Uterus (tissue), 4 donors: Measurements from ENCODE around the gene ALDH4A1. TPM values are rescaled to one million over a fixed set of nuclear protein-coding genes. Genes with fewer than 3 reads are reported as not detected.

ENCODE experiments used
- DNase-seq, 2 donors: peaks; one replicate each; pipeline ENCODE4 v3.0.0-alpha.2; 2019 to 2020
- H3K27ac ChIP-seq, 2 donors: fragments of 200-600 bp; sonication (generic); 1 replicate in 1 of 2; 2 replicates in 1 of 2; pipeline ENCODE4 v1.5.1; 2016 to 2018
- H3K27me3 ChIP-seq, 2 donors: fragments of 200-600 bp; sonication (generic); one replicate each; pipeline ENCODE4 v1.5.1; 2018 to 2019; ENCODE audit warnings: control low read depth in 1 of 2
- H3K36me3 ChIP-seq, 2 donors: fragments of 200-600 bp; sonication (generic); one replicate each; pipeline ENCODE4 v1.5.1; 2019; ENCODE audit warnings: control low read depth in 1 of 2
- H3K4me1 ChIP-seq, 2 donors: fragments of 200-600 bp; sonication (generic); one replicate each; pipeline ENCODE4 v1.5.1; 2018 to 2019; ENCODE audit warnings: control low read depth in 1 of 2
- H3K4me3 ChIP-seq, 2 donors: fragments of 200-600 bp; sonication (generic); 1 replicate in 1 of 2; 2 replicates in 1 of 2; pipeline ENCODE4 v1.5.1; 2018 to 2019; ENCODE audit warnings: mild to moderate bottlenecking in 1 of 2
- H3K9me3 ChIP-seq, 2 donors: fragments of 200-600 bp; sonication (generic); one replicate each; pipeline ENCODE4 v1.5.1; 2019; ENCODE audit warnings: control low read depth in 1 of 2
- POLR2A ChIP-seq, 2 donors: fragments of 450-650 bp; IDR thresholded peaks; one replicate each; pipeline ENCODE4 v1.6.1; 2016; ENCODE audit warnings: antibody characterized with exemption in 2 of 2, mild to moderate bottlenecking in 1 of 2, moderate library complexity in 1 of 2
- intact Hi-C: fragments of 100-400 bp; cut with DNase I; formaldehyde crosslinking; loops from one replicate; pipeline ENCODE4 v1.15.1; 2023; ENCODE audit warnings: low total_unique reads
- total RNA-seq, 4 donors: library from RNA; depleted of rRNA in 3 of 4; stranded (reverse); fragments of >200 nt in 3 of 4; gene quantifications; one replicate each; pipeline versions ENCODE4 v1.1.0 to v1.2.4, GENCODE V29; 2014 to 2023
- TF ChIP-seq, protein P1 (sequence below), 4 experiments: fragments of 200-600 bp in 2 of 4; fragments of 450-650 bp in 2 of 4; sonication (generic) in 2 of 4; IDR thresholded peaks; one replicate each; pipeline ENCODE4 v1.5.1; 2016 to 2019; ENCODE audit warnings: antibody characterized with exemption in 4 of 4, mild to moderate bottlenecking in 2 of 4, moderate library complexity in 1 of 4
- donor health status: DM: yes; HTN: yes; CAD: no.

The ALDH4A1 gene
- total RNA-seq, 4 donors from 2014 or later = 2.6 to 18.5 (median 10.3) TPM

DNA sequence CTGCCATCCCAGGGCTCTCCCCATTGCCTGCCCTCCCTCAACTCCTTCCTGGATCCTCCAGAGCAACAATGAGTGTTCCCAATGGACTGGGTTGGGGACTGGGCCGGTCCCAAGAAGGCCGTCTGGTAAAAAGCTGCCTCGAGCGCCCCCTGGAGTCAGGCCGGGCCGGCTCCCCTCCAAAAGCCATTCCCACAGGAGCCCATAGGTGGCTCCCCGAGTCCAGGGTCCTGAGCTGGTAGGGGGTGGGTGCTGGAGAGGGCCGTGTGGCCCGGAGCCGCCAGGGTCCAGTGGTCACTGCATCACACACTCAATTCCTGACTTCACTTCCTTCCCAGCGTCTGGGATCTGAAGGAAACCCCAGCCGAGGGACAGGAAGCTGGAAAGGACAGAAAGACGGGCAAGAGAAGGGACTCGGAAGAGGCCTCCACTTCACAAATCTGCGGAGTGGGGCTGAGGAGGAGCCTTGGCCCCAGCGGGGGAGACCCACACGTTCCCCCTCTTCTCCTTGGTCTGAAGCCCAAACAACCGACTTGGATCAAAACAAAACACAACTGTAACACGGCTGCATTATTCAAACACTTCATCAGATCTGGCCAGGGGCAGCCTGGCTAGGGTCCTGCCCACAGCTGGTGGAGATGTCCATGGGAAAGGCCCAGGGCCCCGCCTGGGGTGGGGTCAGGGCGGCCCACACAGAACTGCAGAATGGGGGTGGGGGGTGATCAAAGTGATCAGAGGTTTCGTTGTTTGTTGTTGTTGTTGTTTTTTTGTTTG lies 10.9 kb upstream of the ALDH4A1 start:
- Histone ChIP-seq H3K4me3 (no peak overlapping the region), H3K4me1 (no peaks in the 10 kb centered on the region), H3K27ac (peak overlapping the region; percentile 57 to 79), H3K9me3 (no peaks in the 10 kb centered on the region), H3K27me3 (no peaks in the 10 kb centered on the region), H3K36me3 (no peaks in the 10 kb centered on the region)
- no peak for TF ChIP-seq POLR2A (IDR thresholded peaks at IDR 0.05)
- TF ChIP-seq, protein P1, sequence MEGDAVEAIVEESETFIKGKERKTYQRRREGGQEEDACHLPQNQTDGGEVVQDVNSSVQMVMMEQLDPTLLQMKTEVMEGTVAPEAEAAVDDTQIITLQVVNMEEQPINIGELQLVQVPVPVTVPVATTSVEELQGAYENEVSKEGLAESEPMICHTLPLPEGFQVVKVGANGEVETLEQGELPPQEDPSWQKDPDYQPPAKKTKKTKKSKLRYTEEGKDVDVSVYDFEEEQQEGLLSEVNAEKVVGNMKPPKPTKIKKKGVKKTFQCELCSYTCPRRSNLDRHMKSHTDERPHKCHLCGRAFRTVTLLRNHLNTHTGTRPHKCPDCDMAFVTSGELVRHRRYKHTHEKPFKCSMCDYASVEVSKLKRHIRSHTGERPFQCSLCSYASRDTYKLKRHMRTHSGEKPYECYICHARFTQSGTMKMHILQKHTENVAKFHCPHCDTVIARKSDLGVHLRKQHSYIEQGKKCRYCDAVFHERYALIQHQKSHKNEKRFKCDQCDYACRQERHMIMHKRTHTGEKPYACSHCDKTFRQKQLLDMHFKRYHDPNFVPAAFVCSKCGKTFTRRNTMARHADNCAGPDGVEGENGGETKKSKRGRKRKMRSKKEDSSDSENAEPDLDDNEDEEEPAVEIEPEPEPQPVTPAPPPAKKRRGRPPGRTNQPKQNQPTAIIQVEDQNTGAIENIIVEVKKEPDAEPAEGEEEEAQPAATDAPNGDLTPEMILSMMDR (IDR thresholded peaks at IDR 0.05) = peak; percentile 91 to 98 (median 96)
- peak; percentile 84 to 85 for DNase-seq
- intact Hi-C loops = loop anchor here (5.0 to 10.0 kb wide), 2 partner anchors 34 to 162 kb away; no protein-coding TSS in a partner anchor

DNA sequence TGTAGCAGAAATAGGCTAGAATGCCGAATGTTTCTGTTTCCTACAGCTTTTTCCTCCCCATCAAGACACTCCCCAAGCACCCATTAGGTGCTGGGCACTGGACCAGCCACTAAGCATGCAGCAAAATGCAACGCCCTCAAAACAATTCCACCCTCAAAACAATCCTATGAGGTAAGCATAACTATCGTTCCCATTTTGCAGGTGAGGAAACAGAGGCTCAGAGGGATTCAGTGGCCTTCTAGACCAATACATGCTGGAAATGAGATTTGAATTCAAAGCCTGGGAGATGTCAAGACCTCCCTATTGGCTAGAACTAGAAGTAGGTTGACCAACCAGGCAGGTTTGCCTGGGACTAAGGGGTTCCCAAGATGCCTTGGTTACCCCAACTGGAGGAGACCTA lies 10.2 kb upstream of the ALDH4A1 start:
- H3K27ac ChIP-seq = peak overlapping the region in 1 of 2 donors; percentile 79
- TF ChIP-seq POLR2A (IDR thresholded peaks at IDR 0.05) = no peak
- TF ChIP-seq, protein P1 (IDR thresholded peaks at IDR 0.05) = no peak
- H3K9me3 ChIP-seq = no peaks in the 10 kb centered on the region
- intact Hi-C loops = loop anchor here (5.0 to 10.0 kb wide), 2 partner anchors 35 to 162 kb away; no protein-coding TSS in a partner anchor
- H3K4me1 ChIP-seq = no peaks in the 10 kb centered on the region
- DNase-seq = no peak
- H3K27me3 ChIP-seq = no peaks in the 10 kb centered on the region
- no peaks in the 10 kb centered on the region for H3K36me3 ChIP-seq
- H3K4me3 ChIP-seq = no peak overlapping the region

DNA sequence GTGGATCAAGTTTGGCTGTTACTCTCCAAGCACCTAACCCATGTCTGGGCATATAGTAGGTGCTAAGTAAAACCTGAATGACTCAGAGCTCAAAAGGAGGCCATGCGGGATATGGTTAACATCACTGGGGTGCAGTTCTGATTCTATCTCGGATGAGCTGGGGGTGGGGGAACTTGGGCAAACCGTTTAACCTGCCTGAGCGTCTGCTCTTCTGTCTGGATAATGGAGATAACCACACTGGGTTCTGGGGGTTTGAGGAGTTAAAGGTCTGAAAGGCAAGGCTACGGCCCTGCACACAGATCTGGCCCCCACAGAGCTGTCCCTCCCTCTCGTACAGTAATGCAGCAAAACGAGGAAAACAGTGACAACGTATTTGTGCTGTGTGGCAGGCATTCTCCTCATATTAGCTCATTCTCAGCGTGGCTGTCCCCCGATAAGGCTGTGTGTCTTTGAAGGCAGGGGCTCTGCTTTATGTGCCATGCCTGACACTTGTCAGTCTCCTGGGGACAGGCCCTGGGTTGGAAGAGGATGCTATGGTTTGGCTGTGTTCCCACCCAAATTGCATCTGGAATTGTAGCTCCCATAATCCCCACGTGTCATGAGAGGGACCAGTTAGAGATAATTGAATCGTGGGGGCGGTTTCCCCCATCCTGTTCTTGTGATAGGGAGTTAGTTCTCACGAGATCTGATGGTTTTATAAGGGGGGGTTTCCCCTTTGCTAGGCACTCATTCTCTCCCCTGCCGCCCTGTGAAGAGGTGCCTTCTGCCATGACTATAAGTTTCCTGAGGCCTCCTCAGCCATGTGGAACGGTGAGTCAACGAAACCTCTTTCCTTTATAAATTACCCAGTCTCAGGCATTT lies 6.8 kb upstream of the ALDH4A1 start:
- intact Hi-C loops = no loop called here
- no peaks in the 10 kb centered on the region for H3K36me3 ChIP-seq
- no peaks in the 10 kb centered on the region for H3K4me1 ChIP-seq
- H3K27ac ChIP-seq = no peak overlapping the region
- TF ChIP-seq, protein P1 (IDR thresholded peaks at IDR 0.05) = no peak
- TF ChIP-seq POLR2A (IDR thresholded peaks at IDR 0.05) = no peak
- no peak overlapping the region for H3K4me3 ChIP-seq
- no peaks in the 10 kb centered on the region for H3K27me3 ChIP-seq
- no peaks in the 10 kb centered on the region for H3K9me3 ChIP-seq
- DNase-seq = no peak

DNA sequence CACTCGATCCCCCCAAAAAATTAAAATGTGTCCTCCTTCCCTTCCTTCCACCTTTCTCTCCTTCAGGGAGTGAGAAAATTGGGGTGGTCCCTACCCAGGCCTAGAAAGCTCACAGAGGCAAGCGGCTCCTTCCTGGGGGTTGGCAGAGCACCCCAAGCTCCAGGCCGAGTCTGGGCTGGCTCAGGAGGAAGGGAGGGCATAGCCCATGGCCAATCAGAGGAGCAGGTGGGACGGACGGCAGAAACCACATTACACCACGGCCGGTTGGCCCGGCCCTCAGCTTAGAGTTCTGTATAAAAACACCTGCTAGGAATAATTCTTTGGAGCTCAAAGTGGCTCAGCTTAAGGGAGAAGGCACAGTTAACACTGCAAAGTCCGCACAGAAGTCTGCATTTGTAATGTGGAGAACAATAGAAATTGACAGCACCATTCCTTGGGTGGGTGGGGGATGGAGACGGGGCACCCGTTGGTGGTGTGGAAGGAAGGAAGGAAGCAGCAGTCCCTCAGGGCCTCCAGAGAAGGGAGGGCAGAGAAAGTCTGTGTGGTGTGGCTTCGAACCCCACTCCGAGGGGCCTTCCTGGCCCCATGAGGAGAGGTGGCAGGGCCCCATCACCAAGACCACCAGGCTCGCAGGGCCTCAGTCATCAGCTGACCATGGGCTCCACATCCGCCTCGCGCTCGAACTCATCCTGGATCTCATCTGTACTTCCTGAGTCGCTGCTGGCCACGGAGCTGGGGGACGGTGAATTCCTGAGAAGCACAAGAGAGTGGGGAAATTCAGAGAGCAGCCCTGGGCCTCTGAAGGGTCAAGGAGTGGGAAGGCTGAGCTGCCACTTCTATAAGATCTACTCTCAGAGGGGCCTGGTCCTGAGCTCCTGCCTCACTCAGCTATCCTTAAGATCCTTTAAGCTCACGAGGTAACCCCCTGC lies 5.8 kb upstream of the ALDH4A1 start:
- Histone ChIP-seq H3K4me3 (no peak overlapping the region), H3K4me1 (no peaks in the 10 kb centered on the region), H3K36me3 (no peaks in the 10 kb centered on the region), H3K9me3 (no peaks in the 10 kb centered on the region), H3K27ac (peak overlapping the region; percentile 78 to 80), H3K27me3 (no peaks in the 10 kb centered on the region)
- TF ChIP-seq POLR2A (IDR thresholded peaks at IDR 0.05) = no peak
- TF ChIP-seq, protein P1 (IDR thresholded peaks at IDR 0.05) = no peak
- intact Hi-C loops = no loop called here
- no peak for DNase-seq
